ENCODE measurements around the gene EARS2.

- TF ChIP-seq POLR2A (IDR thresholded peaks at IDR 0.05) (no peak), CTCF (IDR thresholded peaks at IDR 0.05) (no peak)
These were observed 48.3 kb downstream of the EARS2 start for GRCh38 chr16:23508589-23509440.
